Stimulated activated CD4-positive, alpha-beta T cell treated with anti-CD3 and anti-CD28 coated beads, Interleukin-1b, Interleukin-23, amount 100 ng/mL, for 4 hours (primary cell): ENCODE measurements around the gene DNASE2.
"Not testable (repeated sequence)": the region's sequence is repeated elsewhere in the genome, so short reads cannot be mapped to it uniquely, and the experiment has no call there.

Source experiments
- DNase-seq, 2 donors: peaks; one replicate each; pipeline ENCODE4 v3.0.0-alpha.2; 2020; ENCODE audit warnings: low read depth in 2 of 2

DNASE2 gene

GRCh38 chr19:12881172-12881808 is at the start of gene DNASE2:
DNASE2 (minus strand) TSS chr19:12881449; CDS start chr19:12881375, 74 bp downstream.
- DNase-seq, result peak; percentile 77 to 82

- no peak for DNase-seq
Observed at GRCh38 chr19:12930002-12930645, 48.9 kb upstream of the DNASE2 start.

- no peak for DNase-seq
Observed at GRCh38 chr19:12924621-12925310, 43.5 kb upstream of the DNASE2 start.

- no peak for DNase-seq
Observed at GRCh38 chr19:12922959-12923358, 41.7 kb upstream of the DNASE2 start.

GRCh38 chr19:12921047-12921446 is 39.8 kb upstream of the DNASE2 start:
- DNase-seq, result no peak

GRCh38 chr19:12918253-12918652 is 37.0 kb upstream of the DNASE2 start:
- DNase-seq, result no peak

GRCh38 chr19:12915860-12916259 is 34.6 kb upstream of the DNASE2 start:
- DNase-seq, result not testable (repeated sequence)

- peak in 1 of 2 donors; percentile 39 for DNase-seq
Observed at GRCh38 chr19:12913851-12914690, 32.8 kb upstream of the DNASE2 start.

GRCh38 chr19:12913011-12913561 is 31.8 kb upstream of the DNASE2 start:
- DNase-seq, result no peak

- no peak for DNase-seq
Observed at GRCh38 chr19:12912571-12912970, 31.3 kb upstream of the DNASE2 start.

- DNase-seq, result no peak
Observed at GRCh38 chr19:12907166-12907565, 25.9 kb upstream of the DNASE2 start.

- no peak for DNase-seq
Observed at GRCh38 chr19:12899891-12900518, 18.8 kb upstream of the DNASE2 start.

- no peak for DNase-seq
Observed at GRCh38 chr19:12896460-12896859, 15.2 kb upstream of the DNASE2 start.

- no peak for DNase-seq
Observed at GRCh38 chr19:12893582-12893981, 12.3 kb upstream of the DNASE2 start.

- DNase-seq, result no peak
Observed at GRCh38 chr19:12891553-12892021, 10.3 kb upstream of the DNASE2 start.

- DNase-seq, result peak; percentile 85 to 93
Observed at GRCh38 chr19:12890787-12891552, 9.7 kb upstream of the DNASE2 start, which contains the start of gene GCDH. GCDH (plus strand) TSS chr19:12891160; CDS start chr19:12891305, 145 bp downstream.

- not testable (repeated sequence) for DNase-seq
Observed at GRCh38 chr19:12890299-12890786, 9.1 kb upstream of the DNASE2 start.

- no peak for DNase-seq
Observed at GRCh38 chr19:12888006-12888603, 6.9 kb upstream of the DNASE2 start.

- no peak for DNase-seq
Observed at GRCh38 chr19:12886969-12887747, 5.9 kb upstream of the DNASE2 start, which contains the start of gene KLF1. KLF1 (minus strand) TSS chr19:12887201; CDS start chr19:12887140, 61 bp downstream.
